Left colon (tissue), 2 donors: Measurements from ENCODE around the gene CFAP54. TPM values are rescaled to one million over a fixed set of nuclear protein-coding genes. Genes with fewer than 3 reads are reported as not detected.
A peak's percentile ranks its signal among the peaks of the same experiment; 100 is the strongest.

Source experiments
- ATAC-seq: fragments of 200-7000 bp; cut with Tn5 transposase; one replicate; pipeline ENCODE4 v1.9.1; 2020; ENCODE audit warnings: mild to moderate bottlenecking, moderate library complexity
- DNase-seq, 2 donors: peaks; one replicate each; pipeline ENCODE4 v3.0.0-alpha.2; 2020
- intact Hi-C, 2 donors: fragments of 100-400 bp; cut with DNase I in 1 of 2; cut with micrococcal nuclease in 1 of 2; formaldehyde crosslinking; loops; one replicate each; pipeline versions ENCODE4 v1.11.2 to v1.14.0; 2022; cut with DNase I, micrococcal nuclease
- total RNA-seq, 2 donors: library from RNA; stranded (reverse); fragmentation: NEBNext Ultra II Directional; extraction: Animal tissue kit (Norgen Biotek cat#: 25700); gene quantifications; one replicate each; pipeline ENCODE4 v1.2.1, GENCODE V29; 2021
- donor health status: DM: no; HTN: no; CAD: no.
- donor health status: DM: yes; HTN: yes; CAD: no.

Gene CFAP54
- total RNA-seq, 2 donors from 2014 or later = 0.53 to 0.64 TPM

DNA sequence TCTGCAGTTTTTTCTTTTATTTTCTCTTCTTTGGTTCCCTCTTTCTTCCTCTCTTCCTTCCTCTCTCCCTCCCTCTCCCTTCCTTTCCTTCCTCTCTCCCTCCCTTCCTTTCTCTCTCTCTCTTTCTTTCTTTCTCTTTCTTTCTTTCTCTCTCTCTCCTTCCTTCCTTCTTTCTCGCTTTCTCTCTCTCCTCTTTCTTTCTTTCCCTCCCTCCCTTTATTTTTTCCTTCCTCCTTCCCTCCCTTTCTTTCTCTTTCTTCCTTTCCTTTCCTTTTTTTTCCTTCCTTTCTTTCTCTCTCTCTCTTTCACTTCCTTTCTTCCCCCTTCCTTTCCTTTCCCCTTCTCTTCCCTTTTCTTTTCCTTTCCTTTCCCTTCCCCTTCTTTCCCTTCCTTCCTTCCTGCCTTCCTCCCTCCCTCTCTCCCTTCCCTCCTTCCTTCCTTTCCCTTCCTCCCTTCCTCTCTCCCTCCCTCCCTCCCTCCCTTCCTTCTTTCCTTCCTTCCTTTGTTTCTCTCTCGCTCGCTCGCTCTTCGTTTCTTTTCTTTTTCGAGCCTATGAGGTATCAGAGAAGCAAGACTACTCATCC, 13.7 kb downstream of the CFAP54 start:
- DNase-seq (no peak), ATAC-seq (no peak)

DNA sequence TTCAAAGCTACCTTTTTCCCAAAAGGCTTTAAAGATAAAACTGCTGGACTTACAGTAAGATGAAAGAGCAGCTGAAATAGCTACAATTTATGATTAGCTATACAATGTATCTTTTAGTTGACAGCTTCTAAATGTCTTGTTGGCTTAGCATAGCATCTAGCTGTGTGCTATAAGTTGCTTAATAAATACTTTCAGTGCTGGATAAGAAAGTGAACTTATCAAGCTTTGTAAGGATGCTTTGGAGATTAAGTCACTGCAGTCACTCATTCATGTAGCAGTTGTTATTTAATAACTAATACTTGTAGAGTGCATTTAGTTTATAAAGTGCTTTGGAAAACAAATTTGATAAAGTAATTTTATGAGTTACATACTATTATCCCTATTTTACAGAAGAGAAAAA, 14.6 kb downstream of the CFAP54 start:
- intact Hi-C loops = loop anchor here in 1 of 2 donors (10.0 kb wide), 1 partner anchor 99 kb away; the partner anchor contains the start of gene CDK17
- DNase-seq = no peak
- no peak for ATAC-seq

More for the DNA sequence above, 13.7 kb downstream of the CFAP54 start:
- intact Hi-C loops = loop anchor here in 1 of 2 donors (10.0 kb wide), 1 partner anchor 98 kb away; the partner anchor contains the start of gene CDK17

DNA sequence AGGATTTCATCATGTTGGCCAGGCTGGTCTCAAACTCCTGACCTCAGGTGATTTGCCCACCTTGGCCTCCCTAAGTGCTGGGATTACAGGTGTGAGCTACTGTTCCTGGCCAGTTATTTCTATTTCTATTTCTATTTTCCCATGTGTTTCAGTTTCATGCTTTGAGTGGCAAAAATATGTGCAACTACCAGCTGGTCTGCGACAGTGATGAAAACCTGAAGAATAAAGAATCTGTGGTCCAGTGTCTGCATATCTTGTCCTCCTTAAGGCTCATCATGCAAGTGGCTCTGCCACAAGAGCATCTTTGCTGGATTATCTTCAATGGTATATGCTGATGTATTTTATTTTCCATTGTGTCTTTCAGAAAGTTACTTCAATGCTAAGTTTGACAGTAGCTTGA, 17.4 kb downstream of the CFAP54 start:
- ATAC-seq (no peak), DNase-seq (no peak)
- intact Hi-C loops = loop anchor here in 1 of 2 donors (10.0 kb wide), 1 partner anchor 102 kb away; the partner anchor contains the start of gene CDK17

DNA sequence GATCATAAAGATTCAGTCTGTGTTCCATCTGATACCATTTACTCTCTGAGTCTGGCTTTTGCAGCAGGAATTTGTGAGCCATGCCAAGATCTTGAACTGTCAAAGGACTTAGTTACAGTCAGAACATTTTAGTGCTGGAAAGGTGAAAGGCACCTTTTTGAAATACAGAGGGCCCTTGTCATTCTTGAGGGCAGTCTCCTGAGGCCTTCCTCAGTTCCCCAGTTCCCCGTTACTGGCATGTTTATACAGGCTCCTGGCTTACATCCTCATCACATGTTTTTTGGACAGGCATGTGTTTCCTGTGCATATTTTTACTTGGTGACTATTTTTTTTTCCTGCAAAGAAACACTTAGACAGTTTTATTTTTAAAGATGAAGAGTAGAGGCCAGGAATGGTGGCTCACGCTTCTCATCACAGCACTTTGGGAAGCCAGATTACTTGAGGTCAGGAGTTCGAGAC, 21.0 kb downstream of the CFAP54 start:
- intact Hi-C loops = loop anchor here in 1 of 2 donors (10.0 kb wide), 1 partner anchor 446 kb away; no protein-coding TSS in a partner anchor
- ATAC-seq (no peak), DNase-seq (no peak)

DNA sequence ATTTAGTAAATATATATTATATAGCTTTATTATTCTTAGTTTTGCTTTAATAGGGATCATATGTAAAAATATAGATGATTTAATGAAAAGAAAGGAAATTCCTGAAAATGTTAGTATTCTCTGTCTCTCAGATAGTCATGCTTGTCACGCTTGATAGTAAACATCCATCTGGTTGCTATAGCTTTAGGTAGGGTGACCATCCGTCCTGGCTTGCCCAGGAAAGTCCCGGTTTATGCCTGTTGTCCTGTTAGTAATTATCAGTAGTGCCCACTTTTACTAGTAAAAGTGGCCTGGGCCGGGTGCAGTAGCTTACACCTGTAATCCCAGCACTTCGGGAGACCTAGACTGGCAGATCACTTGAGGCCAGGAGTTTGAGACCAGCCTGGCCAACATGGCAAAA, 23.8 kb downstream of the CFAP54 start:
- DNase-seq (no peak), ATAC-seq (no peak)
- intact Hi-C loops = loop anchor here in 1 of 2 donors (10.0 kb wide), 1 partner anchor 448 kb away; no protein-coding TSS in a partner anchor

DNA sequence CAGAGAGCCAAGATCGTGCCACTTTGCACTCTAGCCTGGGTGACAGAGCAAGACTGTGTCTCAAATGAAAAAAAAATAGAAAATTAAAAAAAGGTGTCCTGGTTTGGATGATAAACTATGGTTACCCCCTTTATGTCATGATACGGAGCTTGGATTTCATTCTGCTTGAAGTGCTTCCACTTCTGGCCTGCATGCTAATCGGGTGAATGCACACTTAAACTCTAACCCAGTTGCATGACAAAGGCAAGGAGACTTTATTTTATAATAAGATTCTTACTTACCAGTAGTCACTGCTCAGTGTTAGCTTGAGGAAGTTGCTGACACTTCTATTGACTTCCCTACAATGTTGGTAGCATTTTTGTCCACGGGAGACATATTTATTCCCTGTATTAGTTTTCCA, 24.3 kb downstream of the CFAP54 start:
- ATAC-seq = no peak
- intact Hi-C loops = loop anchor here (2.0 to 10.0 kb wide), 2 partner anchors 449 to 455 kb away; no protein-coding TSS in a partner anchor

DNA sequence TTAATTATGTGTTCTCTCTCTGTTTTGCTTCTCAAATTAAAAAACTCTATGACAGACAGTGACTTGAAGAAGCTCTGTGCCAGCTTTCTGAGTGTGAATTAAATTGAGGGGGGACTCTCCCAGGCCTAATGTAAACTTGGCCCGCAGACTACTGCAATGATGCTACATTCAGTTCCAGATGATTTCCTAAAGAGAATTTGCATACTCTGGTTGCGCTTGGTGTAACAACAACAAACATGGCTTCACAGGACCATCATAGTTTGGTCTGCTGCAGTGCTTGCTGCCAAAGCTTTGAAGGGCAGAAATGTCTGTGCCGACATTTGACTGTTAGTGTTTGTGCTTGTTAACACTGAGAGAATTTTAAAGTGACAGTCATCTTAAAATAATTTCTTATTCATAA, 25.0 kb downstream of the CFAP54 start:
- DNase-seq (no peak), ATAC-seq (no peak)
- intact Hi-C loops = loop anchor here (2.0 to 10.0 kb wide), 2 partner anchors 450 to 456 kb away; no protein-coding TSS in a partner anchor

More for the DNA sequence above, 24.3 kb downstream of the CFAP54 start:
- no peak for DNase-seq

DNA sequence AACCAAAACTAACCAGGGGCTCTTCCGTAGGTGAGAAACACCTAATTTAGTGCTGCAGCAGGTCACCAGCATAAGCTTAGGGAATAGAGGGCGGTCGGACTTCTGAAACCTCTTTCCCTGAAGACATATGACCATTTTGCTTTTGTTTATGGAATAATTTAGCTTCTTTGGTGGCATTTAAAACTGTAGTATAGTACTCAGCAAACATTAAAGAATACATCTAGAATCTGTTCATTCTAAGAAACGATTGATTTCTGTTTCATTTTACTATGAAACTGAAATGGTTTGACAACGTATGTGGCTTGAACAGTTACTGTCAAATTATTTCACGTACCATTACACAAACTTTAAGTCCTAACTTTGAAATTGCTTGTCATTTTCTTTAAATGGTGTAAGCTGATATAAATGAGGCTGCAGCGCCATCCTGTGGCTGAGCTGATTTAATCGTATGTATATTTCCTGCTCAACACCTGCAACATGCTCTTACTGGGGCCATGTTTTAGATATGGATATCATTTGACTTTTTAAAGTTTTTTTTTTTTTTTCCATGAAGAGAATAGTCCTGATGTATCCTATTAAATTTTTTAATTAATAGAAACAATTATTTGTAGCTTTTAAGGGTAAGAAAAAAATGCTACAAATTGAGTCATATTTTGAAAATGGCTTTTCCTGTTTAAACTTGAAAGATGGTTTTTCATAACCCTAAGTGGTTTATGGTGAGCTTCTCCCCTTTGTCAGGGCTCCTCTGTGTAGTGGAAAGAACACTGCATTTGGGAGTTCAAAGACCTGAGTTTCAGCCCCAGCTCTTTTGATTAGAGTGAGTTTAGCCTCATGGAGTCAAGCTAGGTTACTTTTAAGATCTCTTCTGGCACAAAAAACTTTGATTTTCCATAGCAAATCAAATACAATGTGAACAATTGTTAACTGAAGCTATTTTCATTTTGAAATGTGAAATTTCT, 27.4 kb downstream of the CFAP54 start:
- intact Hi-C loops = loop anchor here (5.0 to 10.0 kb wide), 2 partner anchors 309 to 452 kb away; no protein-coding TSS in a partner anchor
- peak; percentile 51 to 88 for DNase-seq
- ATAC-seq = peak; percentile 72

DNA sequence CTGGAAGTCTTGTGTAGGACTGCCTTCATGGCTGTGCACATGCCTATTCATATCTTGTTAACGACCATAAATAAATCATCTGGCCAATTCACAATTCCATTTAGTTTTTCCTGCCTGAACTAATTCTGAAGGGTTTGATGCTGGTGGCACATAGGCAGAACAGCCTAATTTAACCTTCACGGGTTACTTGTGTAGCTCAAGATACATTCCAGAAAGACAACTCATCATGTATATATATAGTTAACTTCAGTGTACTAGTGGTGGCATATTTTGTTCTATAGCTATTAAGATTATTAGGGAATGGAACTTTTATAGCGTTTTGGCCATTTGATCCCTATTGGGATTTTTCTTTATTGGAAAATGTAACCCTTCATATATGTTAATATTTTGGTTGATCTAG, 31.4 kb downstream of the CFAP54 start:
- DNase-seq (no peak), ATAC-seq (no peak)
- intact Hi-C loops = no loop called here

DNA sequence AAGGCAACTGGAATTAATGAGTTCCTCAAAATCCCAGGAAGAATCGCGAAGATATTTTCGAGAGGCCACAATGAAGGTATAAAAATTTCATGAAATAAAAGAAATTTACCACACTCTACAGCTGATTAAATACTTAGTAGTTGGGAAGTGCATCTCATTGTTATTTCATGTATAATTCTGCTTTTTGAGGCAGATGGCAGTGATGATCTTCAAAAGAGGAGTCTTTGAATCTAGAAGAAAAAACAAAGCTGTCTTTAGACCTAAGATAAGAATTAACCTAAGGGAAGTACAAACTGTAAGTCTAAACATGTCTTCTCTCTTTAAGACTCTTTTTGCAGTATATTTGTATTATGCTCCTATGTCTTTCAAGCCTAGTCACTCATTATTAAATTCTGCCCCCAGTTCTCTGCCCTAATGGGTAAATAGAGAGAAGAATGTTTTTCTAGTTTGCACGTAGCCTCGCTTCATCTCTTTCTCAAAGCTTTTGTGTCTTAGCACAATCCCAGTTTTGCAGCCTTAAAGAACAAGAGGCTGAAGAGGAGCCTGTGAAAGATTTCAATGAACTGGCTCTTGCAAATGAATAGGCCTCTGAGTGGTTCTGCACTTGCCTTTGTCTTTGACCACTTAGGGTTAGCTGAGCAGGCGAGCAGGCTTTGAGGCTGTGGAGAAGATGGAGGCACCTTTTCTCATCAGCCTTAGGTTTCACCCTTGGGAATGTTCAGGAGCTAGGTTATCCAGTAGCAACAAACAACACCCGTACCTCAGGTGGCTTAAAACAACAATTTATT, 32.7 kb downstream of the CFAP54 start:
- DNase-seq (no peak), ATAC-seq (no peak)
- intact Hi-C loops = no loop called here

DNA sequence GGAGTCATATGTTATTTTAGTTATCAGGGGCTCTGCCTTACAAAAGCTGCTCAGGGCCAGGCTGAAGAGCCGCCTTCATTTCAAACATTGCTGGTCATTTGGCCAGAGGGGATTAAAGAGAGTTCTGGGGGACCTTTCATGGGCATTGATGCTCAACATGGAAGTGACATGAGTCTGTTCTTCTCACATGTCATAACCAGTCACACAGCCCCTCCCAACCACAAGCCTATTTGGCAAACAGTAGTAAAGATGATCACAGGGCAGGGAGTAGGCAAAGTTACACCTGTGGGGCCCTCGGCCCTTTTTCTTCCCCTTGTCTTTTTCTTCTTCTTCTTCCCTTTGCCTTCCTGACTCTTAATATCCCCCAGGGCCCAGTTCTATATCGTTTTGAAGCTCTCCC, 33.3 kb downstream of the CFAP54 start:
- intact Hi-C loops = no loop called here
- ATAC-seq (peak; percentile 45), DNase-seq (no peak)

DNA sequence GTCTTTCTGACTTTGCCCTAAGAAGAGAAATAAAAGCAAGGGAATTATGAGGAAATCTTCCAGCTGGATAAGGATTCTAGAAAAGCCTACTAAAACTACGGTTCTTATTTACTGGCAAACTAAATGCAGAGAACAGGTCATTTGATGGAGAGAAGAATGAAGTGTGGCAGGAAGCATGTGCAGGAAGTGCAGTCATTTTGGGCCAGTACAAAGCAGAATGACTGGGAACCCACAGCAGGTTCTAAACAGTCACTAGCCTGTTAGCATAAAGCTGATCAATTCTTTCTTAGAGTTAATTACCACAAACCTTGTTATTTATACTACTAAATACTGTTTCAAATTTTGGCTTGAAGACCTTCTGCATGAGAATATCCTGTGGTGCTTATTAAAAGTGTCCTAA, 36.7 kb downstream of the CFAP54 start:
- ATAC-seq = no peak
- DNase-seq = no peak
- intact Hi-C loops = no loop called here

DNA sequence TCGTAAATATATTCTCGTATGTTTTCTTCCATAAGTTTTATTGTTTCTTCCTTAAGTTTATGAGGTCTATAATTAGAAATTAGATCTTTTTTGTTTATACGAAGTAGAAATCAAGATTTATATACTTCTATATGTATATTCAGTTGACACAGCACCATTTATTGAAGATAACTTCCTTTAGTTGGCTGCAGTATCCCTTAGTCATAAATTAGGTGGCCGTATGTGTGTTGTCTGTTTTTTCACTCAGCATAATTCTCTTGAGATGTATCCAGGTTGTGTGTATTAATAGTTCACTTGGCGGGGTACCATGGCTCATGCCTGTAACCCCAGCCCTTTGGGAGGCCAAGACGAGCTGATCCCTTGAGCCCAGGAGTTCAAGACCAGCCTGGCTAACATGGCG, 40.5 kb downstream of the CFAP54 start:
- no peak for ATAC-seq
- intact Hi-C loops = no loop called here
- DNase-seq = no peak

DNA sequence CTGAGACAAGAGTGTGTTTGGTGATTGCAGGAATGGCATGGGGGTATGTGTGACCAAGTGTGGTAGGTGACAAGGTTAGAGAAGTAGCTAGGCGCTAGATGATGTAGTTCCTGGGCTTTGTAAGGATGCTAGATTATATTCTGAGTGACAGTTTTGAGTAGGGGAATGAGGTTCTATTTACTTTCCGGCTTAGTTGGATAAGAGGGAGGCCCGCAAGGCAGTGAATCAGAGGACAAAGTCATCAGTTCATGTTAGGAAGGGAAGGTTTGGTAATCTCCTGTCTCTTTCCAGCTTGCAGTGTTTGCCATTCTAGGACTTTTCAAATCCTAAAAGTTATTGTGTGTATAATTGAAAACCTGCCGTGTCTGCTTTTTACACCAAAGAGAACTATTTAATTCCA, 45.0 kb downstream of the CFAP54 start:
- ATAC-seq = no peak
- DNase-seq = no peak
- intact Hi-C loops = no loop called here

DNA sequence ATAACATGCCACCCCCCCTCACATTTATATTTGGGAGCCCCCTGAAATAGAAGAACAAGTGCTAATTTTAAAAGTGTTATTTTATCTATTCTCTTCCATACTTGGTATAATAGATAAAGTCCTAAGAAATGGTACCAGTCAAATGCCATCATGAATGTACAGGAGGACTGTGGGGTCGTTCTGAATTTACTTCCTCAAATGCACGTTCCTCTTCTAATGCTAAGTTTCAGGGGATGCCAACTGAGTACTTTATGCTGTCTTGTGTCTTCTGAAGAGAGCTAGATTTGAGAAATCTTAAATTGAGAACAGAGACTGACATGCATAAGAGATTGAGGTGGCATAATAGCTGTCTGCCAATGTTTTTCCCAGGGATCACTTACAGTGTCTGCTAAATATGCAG, 59.0 kb downstream of the CFAP54 start:
- intact Hi-C loops = no loop called here
- no peak for DNase-seq
- ATAC-seq = no peak

DNA sequence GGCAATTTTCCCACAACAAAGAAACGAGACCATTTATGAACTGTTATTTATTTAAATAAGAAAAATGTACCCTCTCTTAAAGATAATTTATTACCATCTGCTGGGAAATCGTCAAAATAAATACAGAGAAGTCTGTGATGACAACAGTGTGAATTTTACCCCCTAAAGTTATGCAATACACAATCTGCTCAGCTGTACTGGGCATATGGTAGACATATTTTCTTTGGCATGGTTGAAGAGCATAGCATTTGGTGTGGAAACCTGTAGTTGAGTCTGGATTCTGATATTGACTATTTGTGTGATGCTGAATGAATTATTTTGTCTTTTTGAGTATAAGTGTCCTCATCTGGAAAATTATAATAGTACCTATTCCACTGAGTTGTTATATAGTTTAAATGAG, 60.0 kb downstream of the CFAP54 start:
- intact Hi-C loops = no loop called here
- ATAC-seq (no peak), DNase-seq (no peak)

DNA sequence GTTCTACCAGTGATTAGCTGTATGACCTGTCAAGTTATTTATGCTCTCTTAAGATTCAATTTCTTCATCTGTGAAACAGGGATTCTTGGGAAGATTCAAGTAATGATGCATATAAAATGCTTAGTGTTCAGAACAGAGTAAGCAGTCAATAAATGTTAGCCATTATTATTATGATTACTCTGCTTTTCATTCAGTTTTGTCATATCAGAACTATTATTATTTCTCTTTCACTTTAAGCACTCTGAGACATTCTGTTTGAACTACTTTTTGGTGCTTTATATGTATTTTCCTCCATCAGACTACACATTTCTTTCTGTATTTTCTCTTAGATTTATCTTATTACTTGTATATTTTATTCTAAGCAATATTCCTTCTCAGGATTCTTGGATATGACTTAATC, 81.2 kb downstream of the CFAP54 start:
- intact Hi-C loops = loop anchor here in 1 of 2 donors (10.0 kb wide), 2 partner anchors 414 to 1824 kb away; no protein-coding TSS in a partner anchor
- no peak for ATAC-seq
- no peak for DNase-seq

DNA sequence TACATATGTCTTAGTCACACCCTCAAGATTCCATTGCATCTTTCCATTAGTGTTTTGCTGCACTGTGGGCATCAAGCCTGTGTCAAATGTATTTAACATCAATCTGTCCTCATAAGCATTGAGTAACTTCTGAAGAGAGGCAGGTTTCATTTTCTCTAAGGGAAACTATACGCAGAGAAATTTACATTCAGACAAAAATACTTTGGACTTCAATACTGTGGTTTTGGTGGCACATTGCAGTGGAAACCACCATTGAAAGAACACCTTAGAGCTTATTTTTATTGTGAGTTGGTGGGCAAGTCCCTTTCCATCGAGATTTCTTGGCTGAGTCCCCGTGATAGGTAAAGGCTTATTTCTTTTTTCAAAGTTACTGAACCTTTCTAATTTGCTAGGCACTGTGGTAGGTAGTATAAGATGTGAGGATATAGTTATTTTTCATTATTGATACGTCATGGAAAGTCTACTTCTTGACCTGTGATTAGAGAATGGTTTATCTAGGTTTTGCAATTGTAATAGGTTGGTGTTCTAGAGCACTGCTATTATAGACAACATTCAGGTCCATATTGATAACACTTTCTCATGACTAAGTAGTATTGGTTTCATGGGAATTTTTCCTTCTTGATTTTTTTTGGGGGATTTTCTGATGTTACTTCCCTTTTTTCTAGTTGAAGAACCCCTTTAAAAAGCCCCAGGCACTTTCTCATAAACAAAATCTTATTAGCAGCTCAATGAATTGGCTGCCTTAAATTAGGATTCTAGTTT, 81.9 kb downstream of the CFAP54 start:
- DNase-seq (no peak), ATAC-seq (no peak)
- intact Hi-C loops = loop anchor here in 1 of 2 donors (10.0 kb wide), 2 partner anchors 414 to 1824 kb away; no protein-coding TSS in a partner anchor
